ENCODE measurements around the gene ZNF587.

- TF ChIP-seq ZFX (IDR thresholded peaks at IDR 0.05) (no peak), POLR2A (IDR thresholded peaks at IDR 0.05; ENCODE audit: borderline replicate concordance, extremely low read depth, insufficient read depth, insufficient read length) (no peak), CTCF (IDR thresholded peaks at IDR 0.05 in 2 of 3, conservative IDR thresholded peaks at IDR 0.05 in 1 of 3; ENCODE audit: borderline replicate concordance in 1 of 3, insufficient read depth in 1 of 3, low read depth in 2 of 3, low read length in 2 of 3) (no peak), RAD21 (IDR thresholded peaks at IDR 0.05; ENCODE audit: low read depth) (no peak), EZH2 (IDR thresholded peaks at IDR 0.05) (no peak), JUND (IDR thresholded peaks at IDR 0.05) (no peak), POLR2AphosphoS5 (IDR thresholded peaks at IDR 0.05; ENCODE audit: low read depth, low read length) (no peak), SRF (IDR thresholded peaks at IDR 0.05; ENCODE audit: low read depth) (no peak), ATF3 (IDR thresholded peaks at IDR 0.05) (no peak)
- TF ChIP-seq, protein P1, sequence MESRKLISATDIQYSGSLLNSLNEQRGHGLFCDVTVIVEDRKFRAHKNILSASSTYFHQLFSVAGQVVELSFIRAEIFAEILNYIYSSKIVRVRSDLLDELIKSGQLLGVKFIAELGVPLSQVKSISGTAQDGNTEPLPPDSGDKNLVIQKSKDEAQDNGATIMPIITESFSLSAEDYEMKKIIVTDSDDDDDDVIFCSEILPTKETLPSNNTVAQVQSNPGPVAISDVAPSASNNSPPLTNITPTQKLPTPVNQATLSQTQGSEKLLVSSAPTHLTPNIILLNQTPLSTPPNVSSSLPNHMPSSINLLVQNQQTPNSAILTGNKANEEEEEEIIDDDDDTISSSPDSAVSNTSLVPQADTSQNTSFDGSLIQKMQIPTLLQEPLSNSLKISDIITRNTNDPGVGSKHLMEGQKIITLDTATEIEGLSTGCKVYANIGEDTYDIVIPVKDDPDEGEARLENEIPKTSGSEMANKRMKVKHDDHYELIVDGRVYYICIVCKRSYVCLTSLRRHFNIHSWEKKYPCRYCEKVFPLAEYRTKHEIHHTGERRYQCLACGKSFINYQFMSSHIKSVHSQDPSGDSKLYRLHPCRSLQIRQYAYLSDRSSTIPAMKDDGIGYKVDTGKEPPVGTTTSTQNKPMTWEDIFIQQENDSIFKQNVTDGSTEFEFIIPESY (IDR thresholded peaks at IDR 0.05; ENCODE audit: extremely low read depth, insufficient replicate concordance, low read length) = no peak
These were observed 49.0 kb upstream of the ZNF587 start for GRCh38 chr19:57800696-57801095.

Data from HCT116 (cell line).